Amygdala (tissue), 56 donors: ENCODE results near the gene MAPK8IP1.
"Not testable (repeated sequence)": the region's sequence is repeated elsewhere in the genome, so short reads cannot be mapped to it uniquely, and the experiment has no call there.

Experiments used
- DNase-seq, 56 donors: peaks; one replicate each; lab custom pipeline; 2025; lab: John Stamatoyannopoulos, UW

Gene MAPK8IP1

DNA sequence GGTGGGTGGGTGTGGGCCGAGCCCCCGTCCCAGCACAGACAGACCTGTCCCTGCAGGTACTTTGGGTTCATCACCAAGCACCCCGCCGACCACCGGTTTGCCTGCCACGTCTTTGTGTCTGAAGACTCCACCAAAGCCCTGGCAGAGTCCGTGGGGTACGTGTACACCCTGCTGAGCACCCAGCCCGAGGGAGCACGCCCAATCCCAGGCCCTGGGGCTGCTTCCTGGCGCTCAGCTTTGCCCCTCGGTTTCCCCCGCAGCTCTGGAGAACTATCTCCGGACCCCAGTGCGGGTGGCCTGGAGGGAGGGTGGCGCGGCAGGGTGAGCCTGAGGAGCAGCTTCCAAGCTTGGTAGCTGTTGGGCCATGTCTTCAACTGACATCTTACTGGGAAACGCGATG lies 19.6 kb downstream of the MAPK8IP1 start:
- no peak for DNase-seq

DNA sequence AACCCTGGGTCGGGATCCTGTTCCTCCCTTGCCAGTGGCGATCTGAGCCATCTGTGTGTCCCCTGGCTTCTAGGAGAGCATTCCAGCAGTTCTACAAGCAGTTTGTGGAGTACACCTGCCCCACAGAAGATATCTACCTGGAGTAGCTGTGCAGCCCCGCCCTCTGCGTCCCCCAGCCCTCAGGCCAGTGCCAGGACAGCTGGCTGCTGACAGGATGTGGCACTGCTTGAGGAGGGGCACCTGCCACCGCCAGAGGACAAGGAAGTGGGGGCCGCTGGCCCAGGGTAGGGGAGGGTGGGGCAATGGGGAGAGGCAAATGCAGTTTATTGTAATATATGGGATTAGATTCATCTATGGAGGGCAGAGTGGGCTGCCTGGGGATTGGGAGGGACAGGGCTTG lies 20.1 kb downstream of the MAPK8IP1 start:
- not testable (repeated sequence) for DNase-seq

GRCh38 chr11:45906096-45906682 lies 20.7 kb downstream of the MAPK8IP1 start:
- DNase-seq, result no peak

GRCh38 chr11:45906965-45907611 lies 21.6 kb downstream of the MAPK8IP1 start, which contains the start of gene FREY1:
TSS of gene FREY1 (minus strand) at chr11:45907271. CDS start at chr11:45907245, 26 bp downstream.
- peak in 9 of 56 donors; percentile 25 to 52 (median 41) for DNase-seq

GRCh38 chr11:45907911-45908370 lies 22.5 kb downstream of the MAPK8IP1 start:
- peak in 19 of 56 donors; percentile 16 to 63 (median 37) for DNase-seq

DNA sequence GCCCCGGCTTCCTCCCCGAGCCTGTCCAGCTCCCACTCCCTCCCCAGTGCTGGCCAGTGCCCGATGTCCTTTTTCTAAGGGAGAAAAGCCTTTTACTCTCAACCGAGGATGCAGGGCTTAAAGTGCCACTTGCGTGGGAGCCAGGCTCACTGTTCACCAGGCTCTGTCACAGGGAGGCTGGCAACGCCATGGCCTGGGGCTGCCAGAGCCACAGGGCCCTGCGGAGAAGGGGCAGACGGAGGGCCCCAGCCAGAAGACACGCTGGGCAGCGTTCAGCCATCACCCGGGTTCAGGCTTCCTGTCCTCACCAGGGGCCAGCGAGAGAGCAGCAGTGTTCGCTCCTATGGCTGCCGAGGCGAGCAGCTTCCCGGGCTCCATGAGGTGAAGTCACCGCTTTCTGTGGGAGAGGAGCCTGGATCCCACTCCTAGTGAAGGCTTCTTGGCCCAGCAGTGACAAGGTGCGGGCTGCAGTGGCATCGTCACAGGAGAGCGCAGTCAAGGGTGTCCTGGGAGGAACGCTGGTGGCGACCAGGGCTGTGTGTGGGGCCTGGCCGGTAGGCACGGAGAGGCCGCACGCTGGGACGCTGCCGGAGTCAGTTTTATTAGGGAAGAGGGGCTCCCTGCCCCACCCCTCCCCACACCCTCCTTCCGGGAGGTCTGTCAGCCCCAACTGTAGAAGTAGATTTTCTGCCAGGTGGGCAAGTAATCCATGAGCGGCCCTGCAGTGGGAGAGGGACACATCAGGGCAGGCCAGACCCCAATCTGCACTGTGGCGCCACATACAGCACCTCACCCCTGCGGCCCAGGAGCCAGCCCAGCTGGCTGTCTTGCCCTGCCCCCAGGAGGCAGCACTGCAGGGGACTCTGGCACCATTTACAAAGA lies 24.4 kb downstream of the MAPK8IP1 start:
- peak in 14 of 56 donors; percentile 20 to 73 (median 36) for DNase-seq

DNA sequence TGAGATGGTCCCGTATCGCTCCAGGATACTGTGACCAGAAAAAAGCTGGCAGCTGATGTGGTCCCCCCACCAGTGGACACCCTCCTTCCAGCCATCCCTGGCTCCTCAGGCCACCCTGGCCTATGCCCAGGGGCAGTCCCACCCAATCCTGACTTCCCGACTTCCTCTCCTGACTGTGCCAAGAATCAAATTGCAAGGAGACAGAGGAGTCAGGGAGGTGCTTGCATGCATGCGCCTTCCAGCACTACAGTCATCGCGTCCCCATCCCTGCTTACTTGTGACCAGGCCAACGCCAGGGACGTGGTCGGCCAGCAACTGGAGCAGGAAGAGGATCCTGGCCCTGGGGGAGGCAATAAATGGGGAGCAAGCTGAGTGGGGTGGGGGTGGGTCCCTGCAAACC lies 25.2 kb downstream of the MAPK8IP1 start:
- DNase-seq, result no peak

- DNase-seq, result no peak
Measured at GRCh38 chr11:45913514-45913913, 28.1 kb downstream of the MAPK8IP1 start.

DNA sequence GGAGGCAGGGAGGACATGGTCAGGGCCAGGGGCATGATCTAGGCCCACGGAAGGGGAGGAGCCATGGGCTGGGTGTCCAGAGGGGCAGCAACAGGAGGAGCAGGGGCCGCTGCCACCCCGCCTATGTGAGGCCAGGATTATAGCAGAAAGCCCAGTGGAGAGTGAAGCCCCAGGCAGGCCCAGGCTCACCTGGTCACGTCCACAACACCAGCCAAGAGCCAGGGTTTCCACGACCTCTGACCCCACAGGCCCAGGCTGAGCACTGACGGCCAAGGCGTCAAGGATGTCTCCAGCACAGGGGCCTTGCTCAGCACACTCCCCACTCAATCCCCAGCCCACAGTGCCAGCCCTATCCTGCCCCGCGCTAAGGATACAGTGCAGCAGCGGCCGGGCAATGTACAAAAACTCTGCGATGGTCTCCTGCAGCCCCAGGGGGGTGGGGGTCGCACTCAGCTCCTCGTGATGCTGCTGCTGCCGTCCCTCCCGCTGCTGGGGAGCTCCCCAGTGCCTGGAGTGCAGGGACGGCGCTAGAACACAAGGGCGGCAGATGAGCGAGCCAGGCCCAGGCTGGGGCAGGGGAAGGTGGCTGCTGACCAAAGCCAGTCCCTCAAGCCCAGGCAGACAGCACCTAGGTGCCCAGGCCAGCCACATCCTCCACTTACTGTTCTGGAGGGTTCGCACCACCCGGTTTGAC lies 28.6 kb downstream of the MAPK8IP1 start:
- no peak for DNase-seq

DNA sequence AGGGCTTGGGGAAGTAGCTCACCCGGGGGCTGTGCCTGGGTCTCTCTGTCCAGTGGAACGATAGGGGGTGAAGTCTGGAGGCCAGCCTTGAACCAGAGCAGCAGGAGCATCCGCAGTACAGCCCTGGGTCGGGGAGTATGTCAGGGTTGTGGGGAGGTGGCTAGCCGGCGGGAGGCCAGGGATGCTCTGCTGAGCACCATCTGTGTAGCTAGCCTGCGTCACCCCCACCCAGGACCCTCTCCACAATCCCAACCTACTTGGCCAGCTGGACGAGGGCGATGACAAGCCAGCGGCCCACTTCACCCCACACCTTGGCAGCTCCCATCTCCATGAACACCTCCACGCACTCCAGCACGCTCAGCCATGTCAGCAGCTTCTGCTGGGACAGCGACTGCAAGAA lies 30.0 kb downstream of the MAPK8IP1 start:
- no peak for DNase-seq

DNA sequence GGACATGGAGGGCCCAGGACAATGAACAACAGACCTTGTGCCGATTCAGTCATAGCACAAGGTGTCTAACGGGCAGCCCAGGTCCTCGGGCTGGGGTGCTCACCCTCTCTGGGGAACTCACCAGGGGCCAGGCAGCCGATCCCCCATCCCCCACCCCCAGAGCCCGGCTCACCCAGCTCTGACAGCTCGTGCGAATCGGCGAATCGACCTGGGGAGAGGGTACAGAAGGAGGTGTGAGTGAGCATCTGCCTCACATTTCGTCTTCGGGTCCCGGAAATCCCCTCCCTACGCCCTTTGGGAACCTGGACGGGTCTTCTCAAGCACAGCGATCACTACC lies 31.8 kb downstream of the MAPK8IP1 start:
- no peak for DNase-seq

DNA sequence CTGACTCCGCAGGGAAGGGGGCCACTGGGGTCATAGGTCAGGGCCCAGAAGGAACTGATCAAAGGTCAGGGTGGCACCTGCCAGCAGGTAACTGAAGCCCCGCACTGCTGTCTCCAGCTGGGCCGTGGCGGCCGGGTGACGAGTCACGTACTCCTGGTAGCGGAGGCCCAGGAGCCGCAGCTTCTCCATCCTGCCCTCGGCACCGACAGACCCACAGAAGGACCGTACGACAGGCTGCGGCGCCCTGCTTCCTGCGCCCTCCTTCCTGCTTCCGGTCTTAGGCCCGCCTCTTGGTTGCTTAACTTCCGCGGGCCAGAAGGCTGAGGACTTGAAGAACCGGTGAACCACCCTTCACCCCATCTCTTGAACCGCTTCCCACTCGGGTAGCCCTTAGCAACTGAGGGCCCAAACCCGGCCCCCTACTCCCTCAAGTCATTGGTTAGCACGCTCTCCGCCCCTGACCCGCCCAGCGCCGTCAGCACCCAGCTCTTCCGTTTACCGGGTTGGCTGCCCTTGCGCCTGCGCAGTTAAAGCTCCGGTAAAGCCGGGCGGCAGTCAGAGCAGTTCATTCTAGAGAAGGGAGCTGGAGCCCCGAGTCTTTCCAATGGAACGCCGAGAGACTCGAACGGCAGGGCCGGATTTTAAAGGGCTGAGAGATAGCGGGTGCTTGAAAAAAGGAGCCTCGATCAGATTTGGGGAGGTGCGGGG lies 32.3 kb downstream of the MAPK8IP1 start, which contains the start of gene PEX16:
PEX16 (minus strand) TSS at position 255 of the 708 bp plus-strand sequence; CDS start at position 189, 66 bp downstream.
- peak; percentile 74 to 98 (median 95) for DNase-seq

- DNase-seq, result peak in 55 of 56 donors; percentile 35 to 87 (median 69)
Measured at GRCh38 chr11:45918331-45918941, 33.0 kb downstream of the MAPK8IP1 start.

DNA sequence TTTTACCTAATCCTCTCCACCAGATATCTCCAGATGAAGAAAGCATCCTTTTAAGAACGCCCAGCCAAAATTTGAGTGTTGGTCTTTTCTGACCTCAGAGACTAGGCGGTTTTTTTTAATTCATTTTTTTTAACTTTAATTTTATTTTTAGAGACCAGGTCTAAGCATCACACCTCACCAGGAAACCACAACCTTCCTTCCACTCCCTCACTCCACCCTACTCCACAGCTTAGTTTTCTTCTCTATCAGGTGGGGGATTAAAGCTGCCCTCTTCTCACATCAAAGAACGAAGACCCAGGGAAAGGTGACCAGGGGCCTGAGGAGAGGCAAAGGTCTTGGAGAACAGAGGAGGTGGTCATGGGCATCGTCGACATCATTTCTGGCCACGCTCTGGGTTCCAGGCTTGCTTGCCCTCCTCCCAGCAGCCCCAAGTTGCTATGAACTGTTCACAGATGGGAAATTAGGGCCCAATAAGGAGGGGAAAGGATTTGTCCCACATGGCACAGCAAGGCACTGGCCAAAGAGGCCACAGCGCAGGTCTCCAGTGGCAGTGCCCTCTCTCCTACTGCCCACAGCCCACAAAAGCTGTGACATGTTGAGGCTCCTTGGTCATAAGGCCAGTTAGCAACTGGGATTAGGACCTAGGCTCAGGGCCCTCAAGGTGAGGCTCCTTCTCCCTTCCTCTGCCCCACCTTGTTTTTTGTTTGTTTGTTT lies 33.7 kb downstream of the MAPK8IP1 start:
- DNase-seq, result no peak

GRCh38 chr11:45919806-45920530 lies 34.5 kb downstream of the MAPK8IP1 start:
- DNase-seq, result peak in 5 of 56 donors; percentile 17 to 48 (median 23)

GRCh38 chr11:45920531-45921477 lies 35.4 kb downstream of the MAPK8IP1 start:
- no peak for DNase-seq
